Measurements from ENCODE around the gene ESPN.

DNA sequence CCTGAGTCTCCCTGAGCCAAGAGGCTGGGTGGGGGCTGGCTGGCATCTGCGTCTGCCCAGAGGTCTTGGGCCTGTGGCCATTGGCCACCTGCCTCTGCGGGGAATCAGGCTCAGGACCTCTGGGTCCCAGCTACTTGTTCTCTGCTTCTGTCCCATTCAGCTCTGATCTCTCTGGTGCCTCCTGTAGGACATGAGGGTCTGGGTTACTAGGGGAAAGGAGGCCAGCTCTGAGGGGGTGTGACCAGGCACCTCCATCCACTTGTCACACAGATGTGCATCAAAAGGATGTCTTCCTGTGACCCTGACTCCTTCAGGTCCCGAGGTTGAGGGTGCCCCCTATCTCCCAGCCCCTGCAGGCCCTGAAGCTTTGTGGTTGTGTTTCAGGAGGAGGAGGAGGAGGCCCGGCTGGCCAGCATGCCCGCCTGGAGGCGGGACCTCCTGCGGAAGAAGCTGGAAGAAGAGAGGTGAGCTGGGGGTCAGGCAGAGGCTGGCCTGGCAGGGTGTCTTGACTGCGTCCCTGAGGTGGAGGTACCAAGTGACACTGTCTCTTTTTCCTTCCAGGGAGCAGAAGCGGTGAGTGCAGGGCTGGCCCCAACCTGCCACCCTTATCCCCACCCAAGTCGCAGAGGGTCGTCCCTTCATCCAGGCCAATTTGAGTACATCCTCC, 32.4 kb downstream of the ESPN start:
- TF ChIP-seq POLR2AphosphoS5 (IDR thresholded peaks at IDR 0.05), result no peak
- TF ChIP-seq, protein P1, sequence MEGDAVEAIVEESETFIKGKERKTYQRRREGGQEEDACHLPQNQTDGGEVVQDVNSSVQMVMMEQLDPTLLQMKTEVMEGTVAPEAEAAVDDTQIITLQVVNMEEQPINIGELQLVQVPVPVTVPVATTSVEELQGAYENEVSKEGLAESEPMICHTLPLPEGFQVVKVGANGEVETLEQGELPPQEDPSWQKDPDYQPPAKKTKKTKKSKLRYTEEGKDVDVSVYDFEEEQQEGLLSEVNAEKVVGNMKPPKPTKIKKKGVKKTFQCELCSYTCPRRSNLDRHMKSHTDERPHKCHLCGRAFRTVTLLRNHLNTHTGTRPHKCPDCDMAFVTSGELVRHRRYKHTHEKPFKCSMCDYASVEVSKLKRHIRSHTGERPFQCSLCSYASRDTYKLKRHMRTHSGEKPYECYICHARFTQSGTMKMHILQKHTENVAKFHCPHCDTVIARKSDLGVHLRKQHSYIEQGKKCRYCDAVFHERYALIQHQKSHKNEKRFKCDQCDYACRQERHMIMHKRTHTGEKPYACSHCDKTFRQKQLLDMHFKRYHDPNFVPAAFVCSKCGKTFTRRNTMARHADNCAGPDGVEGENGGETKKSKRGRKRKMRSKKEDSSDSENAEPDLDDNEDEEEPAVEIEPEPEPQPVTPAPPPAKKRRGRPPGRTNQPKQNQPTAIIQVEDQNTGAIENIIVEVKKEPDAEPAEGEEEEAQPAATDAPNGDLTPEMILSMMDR (IDR thresholded peaks at IDR 0.05), result no peak
- TF ChIP-seq POLR2A (IDR thresholded peaks at IDR 0.05), result no peak
- no peak for TF ChIP-seq EP300 (IDR thresholded peaks at IDR 0.05)

Data from upper lobe of left lung (tissue), 4 donors.